DOHH2 (cell line): ENCODE measurements around the gene FTO.

Experiments used
- H3F3A ChIP-seq: fragments of 200-600 bp; sonication (generic), shearing (Covaris generic); 2 replicates; pipeline ENCODE4 v1.6.0; 2016; ENCODE audit warnings: antibody characterized with exemption, mild to moderate bottlenecking; ENCODE audit not compliant: control insufficient read depth, insufficient read depth
- H3K27ac ChIP-seq: fragments of 200-600 bp; sonication (generic); 2 replicates; pipeline ENCODE4 v1.5.1; 2014; ENCODE audit warnings: low read depth, mild to moderate bottlenecking, low read length, moderate library complexity
- H3K27me3 ChIP-seq: fragments of 200-600 bp; sonication (generic); 2 replicates; pipeline ENCODE4 v1.6.1; 2014; ENCODE audit warnings: mild to moderate bottlenecking, low read length, mixed read lengths; ENCODE audit not compliant: control insufficient read depth
- H3K36me3 ChIP-seq: fragments of 200-600 bp; sonication (generic); 2 replicates; pipeline ENCODE4 v1.6.1; 2014; ENCODE audit warnings: mild to moderate bottlenecking, low read length, moderate library complexity, mixed read lengths; ENCODE audit not compliant: control insufficient read depth
- H3K4me1 ChIP-seq: fragments of 200-600 bp; sonication (generic); 2 replicates; pipeline ENCODE4 v1.6.1; 2014; ENCODE audit warnings: mild to moderate bottlenecking, low read length, mixed read lengths; ENCODE audit not compliant: control insufficient read depth
- H3K4me2 ChIP-seq: fragments of 200-600 bp; sonication (generic); 2 replicates; pipeline ENCODE4 v1.6.0; 2014; ENCODE audit warnings: mild to moderate bottlenecking, low read length, moderate library complexity
- H3K4me3 ChIP-seq: fragments of 200-600 bp; sonication (generic); 2 replicates; pipeline ENCODE4 v1.5.1; 2014; ENCODE audit warnings: mild to moderate bottlenecking, low read length, mixed read lengths
- H3K79me2 ChIP-seq: fragments of 200-600 bp; sonication (generic); 2 replicates; pipeline ENCODE4 v1.6.1; 2014; ENCODE audit warnings: mild to moderate bottlenecking, low read length, mixed read lengths; ENCODE audit not compliant: control insufficient read depth
- H3K9me2 ChIP-seq: fragments of 200-600 bp; sonication (generic); replicated peaks from 2 replicates; pipeline ENCODE4 v1.6.1; 2014; ENCODE audit warnings: mild to moderate bottlenecking, low read length, mixed read lengths; ENCODE audit not compliant: control insufficient read depth
- H3K9me3 ChIP-seq: fragments of 200-600 bp; sonication (generic); 2 replicates; pipeline ENCODE4 v1.6.1; 2014; ENCODE audit warnings: antibody characterized with exemption, low read length, mixed read lengths; ENCODE audit not compliant: control insufficient read depth, insufficient read depth
- H4K20me1 ChIP-seq: fragments of 200-600 bp; sonication (generic); 2 replicates; pipeline ENCODE4 v1.6.0; 2014; ENCODE audit warnings: low read depth, mild to moderate bottlenecking, antibody characterized with exemption, low read length, moderate library complexity; ENCODE audit not compliant: control insufficient read depth, insufficient read depth
- EZH2phosphoT487 ChIP-seq: fragments of 200-600 bp; sonication (generic); IDR thresholded peaks from 2 replicates; pipeline ENCODE4 v1.6.1; 2017; ENCODE audit warnings: borderline replicate concordance, mild to moderate bottlenecking, antibody characterized with exemption, low read length, moderate library complexity, mixed read lengths
- TF ChIP-seq, protein P1 (sequence below): fragments of 200-600 bp; sonication (generic); IDR thresholded peaks from one replicate; pipeline ENCODE4 v1.5.1; 2014; ENCODE audit warnings: antibody characterized with exemption, mild to moderate bottlenecking, low read depth, low read length; ENCODE audit not compliant: poor library complexity, severe bottlenecking

The FTO gene

DNA sequence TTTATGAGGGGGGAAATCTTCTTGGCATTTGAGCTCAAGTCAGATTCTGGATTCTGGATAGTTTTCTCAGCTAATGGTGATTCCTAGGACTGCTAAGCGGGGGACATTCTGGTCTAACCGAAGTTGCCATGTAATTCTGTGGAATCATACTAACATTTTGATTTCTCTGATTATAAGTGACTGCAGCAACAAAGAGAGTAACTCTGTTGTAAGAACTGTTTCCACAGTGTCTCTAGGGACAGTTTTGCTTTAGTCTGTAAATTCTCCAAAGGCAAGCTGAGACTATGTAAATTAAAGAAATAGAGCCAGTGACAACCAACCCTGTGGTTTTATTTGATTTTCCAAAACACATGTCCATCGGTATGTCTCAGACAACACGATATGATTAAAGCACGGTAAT is 296.4 kb downstream of the FTO start:
- Histone ChIP-seq H3K27me3 (no peaks in the 10 kb centered on the region), H3K9me2 (no peaks in the 10 kb centered on the region), H3K4me1 (no peaks in the 10 kb centered on the region), H3K4me2 (no peak overlapping the region), H4K20me1 (no peaks in the 10 kb centered on the region), H3K9me3 (no peaks in the 10 kb centered on the region), H3K79me2 (no peaks in the 10 kb centered on the region), H3F3A (no peaks in the 10 kb centered on the region), H3K36me3 (no peaks in the 10 kb centered on the region), H3K4me3 (no peak overlapping the region), H3K27ac (no peak overlapping the region)
- TF ChIP-seq EZH2phosphoT487: no peak
- TF ChIP-seq, protein P1, sequence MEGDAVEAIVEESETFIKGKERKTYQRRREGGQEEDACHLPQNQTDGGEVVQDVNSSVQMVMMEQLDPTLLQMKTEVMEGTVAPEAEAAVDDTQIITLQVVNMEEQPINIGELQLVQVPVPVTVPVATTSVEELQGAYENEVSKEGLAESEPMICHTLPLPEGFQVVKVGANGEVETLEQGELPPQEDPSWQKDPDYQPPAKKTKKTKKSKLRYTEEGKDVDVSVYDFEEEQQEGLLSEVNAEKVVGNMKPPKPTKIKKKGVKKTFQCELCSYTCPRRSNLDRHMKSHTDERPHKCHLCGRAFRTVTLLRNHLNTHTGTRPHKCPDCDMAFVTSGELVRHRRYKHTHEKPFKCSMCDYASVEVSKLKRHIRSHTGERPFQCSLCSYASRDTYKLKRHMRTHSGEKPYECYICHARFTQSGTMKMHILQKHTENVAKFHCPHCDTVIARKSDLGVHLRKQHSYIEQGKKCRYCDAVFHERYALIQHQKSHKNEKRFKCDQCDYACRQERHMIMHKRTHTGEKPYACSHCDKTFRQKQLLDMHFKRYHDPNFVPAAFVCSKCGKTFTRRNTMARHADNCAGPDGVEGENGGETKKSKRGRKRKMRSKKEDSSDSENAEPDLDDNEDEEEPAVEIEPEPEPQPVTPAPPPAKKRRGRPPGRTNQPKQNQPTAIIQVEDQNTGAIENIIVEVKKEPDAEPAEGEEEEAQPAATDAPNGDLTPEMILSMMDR: no peak

GRCh38 chr16:54006693-54007092 is 302.7 kb downstream of the FTO start:
- Histone ChIP-seq H3K4me3 (no peak overlapping the region), H3K4me2 (no peak overlapping the region), H3K9me2 (no peaks in the 10 kb centered on the region), H3K36me3 (no peaks in the 10 kb centered on the region), H3K27ac (no peak overlapping the region), H4K20me1 (no peaks in the 10 kb centered on the region), H3K27me3 (no peaks in the 10 kb centered on the region), H3F3A (no peaks in the 10 kb centered on the region), H3K79me2 (no peaks in the 10 kb centered on the region), H3K9me3 (no peaks in the 10 kb centered on the region), H3K4me1 (no peaks in the 10 kb centered on the region)
- no peak for TF ChIP-seq EZH2phosphoT487
- TF ChIP-seq, protein P1: no peak

- Histone ChIP-seq H3K79me2 (no peaks in the 10 kb centered on the region), H3K4me3 (no peak overlapping the region), H3K27me3 (no peaks in the 10 kb centered on the region), H4K20me1 (no peaks in the 10 kb centered on the region), H3K9me2 (no peaks in the 10 kb centered on the region), H3K4me2 (no peak overlapping the region), H3K4me1 (no peaks in the 10 kb centered on the region), H3K9me3 (no peaks in the 10 kb centered on the region), H3K27ac (no peak overlapping the region), H3K36me3 (no peaks in the 10 kb centered on the region), H3F3A (no peaks in the 10 kb centered on the region)
- TF ChIP-seq, protein P1: no peak
- no peak for TF ChIP-seq EZH2phosphoT487
Observed at GRCh38 chr16:54007504-54007903, 303.5 kb downstream of the FTO start.
